Prostate gland (tissue), 2 donors: ENCODE measurements around the gene ANXA1. TPM values are rescaled to one million over a fixed set of nuclear protein-coding genes. Genes with fewer than 3 reads are reported as not detected.
"Not testable (repeated sequence)": the region's sequence is repeated elsewhere in the genome, so short reads cannot be mapped to it uniquely, and the experiment has no call there.

Experiments
- DNase-seq: peaks from one replicate; pipeline ENCODE4 v3.0.0-alpha.2; 2019; ENCODE audit warnings: low spot score
- H3K27ac ChIP-seq, 2 donors: fragments of 200-600 bp; sonication (generic); 2 replicates each; pipeline ENCODE4 v1.5.1; 2017 to 2019
- H3K27me3 ChIP-seq: fragments of 200-600 bp; sonication (generic); replicated peaks from 2 replicates; pipeline ENCODE4 v1.5.1; 2019; ENCODE audit not compliant: insufficient read depth
- H3K36me3 ChIP-seq, 2 donors: fragments of 200-600 bp; sonication (generic); 1 replicate in 1 of 2; 2 replicates in 1 of 2; pipeline versions ENCODE4 v1.5.1 to v1.8.1; 2017 to 2019
- H3K4me1 ChIP-seq: fragments of 200-600 bp; sonication (generic); replicated peaks from 2 replicates; pipeline ENCODE4 v1.5.1; 2019
- H3K4me3 ChIP-seq, 2 donors: fragments of 200-600 bp; sonication (generic); 2 replicates each; pipeline ENCODE4 v1.5.1; 2017 to 2019
- H3K9me3 ChIP-seq: fragments of 200-600 bp; sonication (generic); 2 replicates; pipeline ENCODE4 v1.5.1; 2017
- POLR2A ChIP-seq: fragments of 450-650 bp; IDR thresholded peaks from one replicate; pipeline ENCODE4 v1.6.1; 2016; ENCODE audit warnings: antibody characterized with exemption, mild to moderate bottlenecking
- POLR2AphosphoS5 ChIP-seq: sonication (generic); formaldehyde crosslinking; IDR thresholded peaks from one replicate; pipeline ENCODE4 v1.6.1; 2017; ENCODE audit warnings: antibody characterized with exemption
- WGBS: methylation state at CpG from one replicate; pipeline ENCODE4 v1.1.5; 2018; 5-methylcytosine and 5-hydroxymethylcytosine counted together
- intact Hi-C: fragments of 100-400 bp; cut with DNase I; formaldehyde crosslinking; loops from one replicate; pipeline ENCODE4 v1.14.2; 2022
- total RNA-seq, 2 donors: library from RNA; depleted of rRNA; stranded (reverse); fragments of >200 nt; gene quantifications; one replicate each; pipeline ENCODE4 v1.1.0, GENCODE V29; 2016
- TF ChIP-seq, protein P1 (sequence below), 4 experiments: fragments of 200-600 bp in 2 of 4; fragments of 450-650 bp in 2 of 4; sonication (generic) in 2 of 4; IDR thresholded peaks; 1 replicate in 3 of 4; 2 replicates in 1 of 4; pipeline ENCODE4 v1.5.1; 2016 to 2019; ENCODE audit warnings: antibody characterized with exemption in 4 of 4, mild to moderate bottlenecking in 2 of 4, moderate library complexity in 2 of 4

The ANXA1 gene, protein sequence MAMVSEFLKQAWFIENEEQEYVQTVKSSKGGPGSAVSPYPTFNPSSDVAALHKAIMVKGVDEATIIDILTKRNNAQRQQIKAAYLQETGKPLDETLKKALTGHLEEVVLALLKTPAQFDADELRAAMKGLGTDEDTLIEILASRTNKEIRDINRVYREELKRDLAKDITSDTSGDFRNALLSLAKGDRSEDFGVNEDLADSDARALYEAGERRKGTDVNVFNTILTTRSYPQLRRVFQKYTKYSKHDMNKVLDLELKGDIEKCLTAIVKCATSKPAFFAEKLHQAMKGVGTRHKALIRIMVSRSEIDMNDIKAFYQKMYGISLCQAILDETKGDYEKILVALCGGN
- total RNA-seq: 100 to 1,000 TPM in 1 of 2 donors, 10 to 100 TPM in 1; 65.3 to 341 TPM

DNA sequence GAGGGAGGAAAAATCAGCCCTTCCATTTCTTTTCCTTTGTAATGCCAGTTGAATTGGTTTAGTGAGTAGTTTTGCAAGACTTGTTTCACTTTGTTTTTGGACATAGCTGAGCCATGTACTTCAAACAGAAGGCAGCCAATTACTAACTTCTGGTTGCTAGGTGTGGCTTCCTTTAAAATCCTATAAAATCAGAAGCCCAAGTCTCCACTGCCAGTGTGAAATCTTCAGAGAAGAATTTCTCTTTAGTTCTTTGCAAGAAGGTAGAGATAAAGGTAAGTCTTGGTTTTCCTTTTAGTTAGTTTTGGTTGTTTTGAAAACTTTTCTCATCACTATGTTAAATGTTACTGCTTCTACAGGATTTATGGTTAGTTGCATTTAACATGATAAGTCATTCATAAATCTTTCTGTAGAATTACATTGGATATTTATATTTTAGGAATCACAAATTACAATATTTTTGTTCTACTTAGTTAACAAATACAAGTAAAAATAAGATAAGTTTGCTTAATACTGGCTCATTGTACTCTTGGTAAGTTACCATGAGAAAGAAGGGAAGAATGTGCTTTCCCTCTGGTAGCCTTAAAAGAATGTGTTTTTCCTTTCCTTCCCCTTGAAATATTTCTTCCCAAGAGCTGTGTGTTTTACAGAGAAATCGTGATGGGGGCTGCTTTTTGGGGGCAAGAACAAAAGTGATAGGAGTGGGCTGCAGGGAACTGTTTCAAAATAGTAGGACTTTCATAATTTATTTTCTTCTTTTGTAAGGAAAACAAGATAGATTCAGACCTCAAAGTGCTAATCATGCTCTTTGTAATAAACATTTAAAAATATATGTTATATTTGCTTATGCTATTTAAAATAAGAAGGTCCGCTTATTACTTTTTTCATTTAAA is at the start of gene ANXA1:
TSS of gene ANXA1 (plus strand) at position 213 of the 890 bp plus-strand sequence. CDS start 6,671 bp downstream, outside the sequence.
- TF ChIP-seq POLR2AphosphoS5 (peak; percentile 95), POLR2A (peak; percentile 76)
- TF ChIP-seq, protein P1, sequence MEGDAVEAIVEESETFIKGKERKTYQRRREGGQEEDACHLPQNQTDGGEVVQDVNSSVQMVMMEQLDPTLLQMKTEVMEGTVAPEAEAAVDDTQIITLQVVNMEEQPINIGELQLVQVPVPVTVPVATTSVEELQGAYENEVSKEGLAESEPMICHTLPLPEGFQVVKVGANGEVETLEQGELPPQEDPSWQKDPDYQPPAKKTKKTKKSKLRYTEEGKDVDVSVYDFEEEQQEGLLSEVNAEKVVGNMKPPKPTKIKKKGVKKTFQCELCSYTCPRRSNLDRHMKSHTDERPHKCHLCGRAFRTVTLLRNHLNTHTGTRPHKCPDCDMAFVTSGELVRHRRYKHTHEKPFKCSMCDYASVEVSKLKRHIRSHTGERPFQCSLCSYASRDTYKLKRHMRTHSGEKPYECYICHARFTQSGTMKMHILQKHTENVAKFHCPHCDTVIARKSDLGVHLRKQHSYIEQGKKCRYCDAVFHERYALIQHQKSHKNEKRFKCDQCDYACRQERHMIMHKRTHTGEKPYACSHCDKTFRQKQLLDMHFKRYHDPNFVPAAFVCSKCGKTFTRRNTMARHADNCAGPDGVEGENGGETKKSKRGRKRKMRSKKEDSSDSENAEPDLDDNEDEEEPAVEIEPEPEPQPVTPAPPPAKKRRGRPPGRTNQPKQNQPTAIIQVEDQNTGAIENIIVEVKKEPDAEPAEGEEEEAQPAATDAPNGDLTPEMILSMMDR (IDR thresholded peaks at IDR 0.05): no peak
- intact Hi-C loops: no loop called here
- H3K4me3 ChIP-seq: peak within 1 kb of the TSS; percentile 30 to 47
- no peaks in the 10 kb centered on the region for H3K36me3 ChIP-seq
- no peaks in the 10 kb centered on the region for H3K27me3 ChIP-seq
- peak; percentile 73 for DNase-seq
- no peaks in the 10 kb centered on the region for H3K9me3 ChIP-seq
- 18% methylated on average over 2 of the region's 2 CpGs for WGBS
- peaks cover 7% of the 10 kb centered on the region for H3K4me1 ChIP-seq
- peak within 1 kb of the TSS; percentile 62 to 75 for H3K27ac ChIP-seq

DNA sequence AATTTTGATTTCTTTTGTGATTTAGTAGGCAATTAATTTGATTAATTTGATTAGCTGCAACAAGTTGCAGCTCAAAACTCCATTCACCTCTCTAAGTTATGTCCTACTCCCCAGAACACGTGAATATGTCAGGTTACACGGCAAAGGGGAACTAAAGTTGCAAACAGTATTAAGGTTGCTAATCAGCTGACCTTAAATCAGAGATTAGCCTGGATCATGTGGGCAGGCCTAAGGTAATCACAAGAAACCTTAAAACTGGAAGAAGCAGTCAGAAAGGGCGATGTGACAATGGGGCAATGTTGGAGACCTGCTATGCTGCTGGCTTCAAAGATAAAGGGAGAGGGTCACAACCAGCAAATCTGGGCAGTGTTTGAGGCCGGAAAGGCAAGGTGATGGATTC is 47.3 kb upstream of the ANXA1 start:
- TF ChIP-seq, protein P1 (IDR thresholded peaks at IDR 0.05): no peak
- TF ChIP-seq POLR2A: no peak
- no peak for TF ChIP-seq POLR2AphosphoS5
- Histone ChIP-seq H3K27ac (no peak overlapping the region), H3K9me3 (no peaks in the 10 kb centered on the region), H3K27me3 (no peaks in the 10 kb centered on the region), H3K4me3 (no peak overlapping the region), H3K4me1 (no peaks in the 10 kb centered on the region), H3K36me3 (no peaks in the 10 kb centered on the region)
- no peak for DNase-seq
- intact Hi-C loops: no loop called here
- 91% methylated on average over 4 of the region's 4 CpGs for WGBS

DNA sequence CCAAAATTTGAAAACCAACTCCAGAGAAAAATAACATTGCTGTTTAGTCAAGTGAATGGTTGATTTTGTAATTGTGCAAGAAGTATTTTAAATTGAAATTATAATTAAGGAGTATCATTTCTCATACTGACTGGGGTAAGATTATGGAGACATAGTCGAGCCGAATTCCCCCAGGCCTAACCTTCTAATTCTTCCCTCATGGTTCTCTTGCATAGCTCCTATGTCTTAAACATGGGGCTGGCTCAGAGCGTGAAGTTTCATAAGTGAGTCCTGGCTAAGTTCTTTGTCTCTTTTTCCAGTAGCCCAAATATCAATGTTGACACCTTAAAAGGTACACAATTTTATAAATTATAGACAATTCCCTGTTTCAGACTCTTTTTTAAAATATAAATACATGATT is 46.7 kb upstream of the ANXA1 start:
- H3K27ac ChIP-seq: no peak overlapping the region
- H3K36me3 ChIP-seq: no peaks in the 10 kb centered on the region
- intact Hi-C loops: loop anchor here (5.0 kb wide), 1 partner anchor 77 kb away; no protein-coding TSS in a partner anchor
- H3K4me1 ChIP-seq: no peaks in the 10 kb centered on the region
- no peaks in the 10 kb centered on the region for H3K9me3 ChIP-seq
- TF ChIP-seq, protein P1 (IDR thresholded peaks at IDR 0.05): no peak
- TF ChIP-seq POLR2A: no peak
- TF ChIP-seq POLR2AphosphoS5: no peak
- 94% methylated on average over 3 of the region's 3 CpGs for WGBS
- DNase-seq: no peak
- H3K4me3 ChIP-seq: no peak overlapping the region
- no peaks in the 10 kb centered on the region for H3K27me3 ChIP-seq

DNA sequence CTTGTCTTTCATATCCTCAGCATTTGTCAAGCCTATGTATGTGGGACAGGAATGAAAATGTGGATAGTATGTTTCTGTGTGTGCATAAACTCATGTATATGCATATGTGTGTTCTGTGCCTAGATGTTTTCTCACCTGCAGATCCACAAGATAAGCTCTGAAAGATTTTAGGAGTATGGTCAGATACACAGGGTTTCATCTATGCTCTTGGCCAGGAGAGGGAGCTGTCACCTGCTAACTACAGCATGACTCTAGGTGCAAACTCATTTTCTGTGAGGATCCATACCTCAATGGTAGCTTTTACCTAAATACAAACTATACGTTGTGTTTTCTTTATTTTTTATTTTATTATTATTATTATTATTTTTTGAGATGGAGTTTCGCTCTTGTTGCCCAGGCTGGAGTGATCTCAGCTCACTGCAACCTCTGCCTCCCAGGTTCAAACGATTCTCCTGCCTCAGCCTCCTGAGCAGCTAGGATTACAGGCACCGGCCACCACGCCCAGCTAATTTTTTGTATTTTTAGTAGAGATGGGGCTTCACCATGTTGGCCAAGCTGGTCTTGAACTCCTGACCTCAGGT is 44.1 kb upstream of the ANXA1 start:
- TF ChIP-seq POLR2AphosphoS5: peak; percentile 49
- TF ChIP-seq, protein P1 (IDR thresholded peaks at IDR 0.05): peak; percentile 40 to 78 (median 76)
- intact Hi-C loops: loop anchor here (5.0 kb wide), 1 partner anchor 75 kb away; no protein-coding TSS in a partner anchor
- not testable (repeated sequence) for H3K9me3 ChIP-seq, H3K27me3 ChIP-seq, H3K4me1 ChIP-seq, H3K36me3 ChIP-seq, H3K27ac ChIP-seq, H3K4me3 ChIP-seq
- DNase-seq: peak; percentile 68
- WGBS: 69% methylated on average over 5 of the region's 5 CpGs
